AG09309 (cell line): ENCODE data around the gene SCMH1.
A peak's percentile ranks its signal among the peaks of the same experiment; 100 is the strongest.
"Not testable (repeated sequence)": the region's sequence is repeated elsewhere in the genome, so short reads cannot be mapped to it uniquely, and the experiment has no call there.

Source experiments
- DNase-seq: peaks from one replicate; pipeline ENCODE4 v3.0.0-alpha.2; 2010; ENCODE audit warnings: low read depth
- H3K4me3 ChIP-seq: 2 replicates; pipeline ENCODE4 v1.5.1; 2011; ENCODE audit warnings: mild to moderate bottlenecking, low read depth, low read length, moderate library complexity; ENCODE audit not compliant: control insufficient read depth
- TF ChIP-seq, protein P1 (sequence below): IDR thresholded peaks from 2 replicates; pipeline ENCODE4 v1.5.1; 2011; ENCODE audit warnings: mild to moderate bottlenecking, low read depth, low read length, inconsistent platforms; ENCODE audit not compliant: insufficient read depth, control insufficient read depth; ENCODE audit errors: missing control alignments

Gene SCMH1

DNA sequence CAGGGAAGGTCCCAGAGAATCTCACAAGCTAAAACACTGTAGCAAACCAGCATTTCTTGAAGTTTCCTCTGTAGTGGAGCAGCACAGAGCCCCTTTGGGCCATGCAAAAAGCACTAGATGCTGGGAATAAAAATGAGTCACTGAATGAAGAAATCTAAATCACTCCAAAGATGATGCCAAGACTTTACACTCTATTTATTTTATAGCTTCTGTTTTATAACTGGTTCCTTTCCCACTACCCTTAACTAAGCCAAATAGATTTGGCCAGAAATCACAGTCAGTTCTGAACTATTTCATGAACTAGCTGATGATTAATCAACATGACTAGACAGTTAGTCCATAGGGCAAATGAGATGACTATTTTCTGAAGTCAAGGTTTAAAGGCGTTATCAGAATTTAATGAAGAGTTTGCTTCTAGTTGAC lies 89.5 kb downstream of the SCMH1 start:
- no peak overlapping the region for H3K4me3 ChIP-seq
- DNase-seq, result peak; percentile 88
- TF ChIP-seq, protein P1, sequence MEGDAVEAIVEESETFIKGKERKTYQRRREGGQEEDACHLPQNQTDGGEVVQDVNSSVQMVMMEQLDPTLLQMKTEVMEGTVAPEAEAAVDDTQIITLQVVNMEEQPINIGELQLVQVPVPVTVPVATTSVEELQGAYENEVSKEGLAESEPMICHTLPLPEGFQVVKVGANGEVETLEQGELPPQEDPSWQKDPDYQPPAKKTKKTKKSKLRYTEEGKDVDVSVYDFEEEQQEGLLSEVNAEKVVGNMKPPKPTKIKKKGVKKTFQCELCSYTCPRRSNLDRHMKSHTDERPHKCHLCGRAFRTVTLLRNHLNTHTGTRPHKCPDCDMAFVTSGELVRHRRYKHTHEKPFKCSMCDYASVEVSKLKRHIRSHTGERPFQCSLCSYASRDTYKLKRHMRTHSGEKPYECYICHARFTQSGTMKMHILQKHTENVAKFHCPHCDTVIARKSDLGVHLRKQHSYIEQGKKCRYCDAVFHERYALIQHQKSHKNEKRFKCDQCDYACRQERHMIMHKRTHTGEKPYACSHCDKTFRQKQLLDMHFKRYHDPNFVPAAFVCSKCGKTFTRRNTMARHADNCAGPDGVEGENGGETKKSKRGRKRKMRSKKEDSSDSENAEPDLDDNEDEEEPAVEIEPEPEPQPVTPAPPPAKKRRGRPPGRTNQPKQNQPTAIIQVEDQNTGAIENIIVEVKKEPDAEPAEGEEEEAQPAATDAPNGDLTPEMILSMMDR, result no peak

DNA sequence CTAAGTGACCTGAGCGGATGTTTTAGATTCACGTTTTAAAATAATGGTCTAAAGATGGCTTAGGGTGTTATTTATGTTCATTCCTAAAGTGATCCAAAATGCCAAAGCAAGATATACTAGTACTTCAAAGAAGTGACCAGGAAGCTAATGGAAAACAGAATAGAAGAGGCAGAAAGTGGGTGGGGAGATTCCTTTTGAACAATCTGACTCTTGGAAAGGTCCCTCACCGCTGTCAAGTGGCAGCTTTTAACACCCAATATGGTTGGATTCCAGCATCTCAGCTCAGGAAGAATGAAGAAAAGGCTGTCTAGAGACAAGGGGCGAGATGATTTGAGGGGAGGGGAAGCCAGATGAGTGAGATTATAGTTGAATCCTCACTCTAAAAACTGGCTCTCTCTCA lies 90.3 kb downstream of the SCMH1 start:
- TF ChIP-seq, protein P1, result no peak
- DNase-seq, result no peak
- no peak overlapping the region for H3K4me3 ChIP-seq

DNA sequence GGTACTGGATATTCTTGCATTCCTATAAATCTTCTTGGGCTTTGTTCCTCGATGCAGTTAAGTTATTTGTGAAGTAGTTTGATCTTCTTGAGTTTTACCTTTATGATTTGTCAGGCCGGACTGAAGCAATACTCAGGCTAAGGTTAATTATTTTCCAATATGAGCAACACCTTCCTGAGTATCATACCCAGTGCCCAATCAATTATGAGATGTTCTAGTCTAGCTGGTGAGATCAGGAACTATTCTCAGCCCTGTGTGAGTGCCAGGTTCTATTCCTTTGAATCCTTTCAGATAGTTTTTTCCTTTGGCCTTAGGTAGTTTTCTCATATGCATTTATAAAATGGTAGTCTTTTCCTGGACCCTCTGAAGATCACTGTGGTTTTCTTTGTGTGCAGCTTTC lies 92.5 kb downstream of the SCMH1 start:
- TF ChIP-seq, protein P1, result no peak
- no peak overlapping the region for H3K4me3 ChIP-seq
- no peak for DNase-seq

DNA sequence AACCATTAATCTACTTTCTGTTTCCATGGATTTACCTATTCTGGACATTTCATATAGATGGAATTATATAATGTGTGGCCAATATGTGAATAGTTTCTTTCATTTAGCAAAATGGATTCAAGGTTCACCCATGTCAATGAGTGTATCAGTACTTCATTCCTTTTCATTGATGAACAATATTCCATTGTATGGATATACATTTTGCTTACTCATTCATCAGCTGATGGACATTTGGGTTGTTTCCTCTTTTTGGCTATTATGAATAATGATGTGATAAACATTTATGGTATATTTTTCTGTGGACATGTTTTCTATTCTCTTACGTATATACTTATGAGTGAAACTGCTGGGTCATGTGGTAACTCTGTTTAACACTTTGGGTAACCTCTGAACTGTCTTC lies 97.8 kb downstream of the SCMH1 start:
- H3K4me3 ChIP-seq, result no peak overlapping the region
- TF ChIP-seq, protein P1, result no peak
- DNase-seq, result no peak

DNA sequence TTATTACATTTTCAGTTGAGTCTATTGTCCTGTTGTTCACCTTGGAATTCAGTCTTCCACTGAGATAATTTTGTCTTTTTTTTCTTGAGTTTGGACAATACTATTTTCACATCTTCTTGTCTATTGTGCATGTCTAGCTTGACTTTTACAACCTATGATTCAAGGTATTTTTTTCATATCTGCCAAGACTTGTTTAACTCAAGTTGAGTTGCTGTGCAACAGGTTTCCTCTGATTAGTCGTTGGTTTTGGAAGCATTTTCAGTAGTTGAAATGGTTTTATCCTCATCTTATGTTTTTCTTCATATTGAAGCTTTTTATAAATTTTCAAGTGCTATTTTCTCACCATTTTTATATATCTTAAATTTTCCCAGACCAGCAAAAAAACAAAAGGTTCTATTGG lies 103.6 kb downstream of the SCMH1 start:
- no peak overlapping the region for H3K4me3 ChIP-seq
- TF ChIP-seq, protein P1, result no peak
- no peak for DNase-seq

DNA sequence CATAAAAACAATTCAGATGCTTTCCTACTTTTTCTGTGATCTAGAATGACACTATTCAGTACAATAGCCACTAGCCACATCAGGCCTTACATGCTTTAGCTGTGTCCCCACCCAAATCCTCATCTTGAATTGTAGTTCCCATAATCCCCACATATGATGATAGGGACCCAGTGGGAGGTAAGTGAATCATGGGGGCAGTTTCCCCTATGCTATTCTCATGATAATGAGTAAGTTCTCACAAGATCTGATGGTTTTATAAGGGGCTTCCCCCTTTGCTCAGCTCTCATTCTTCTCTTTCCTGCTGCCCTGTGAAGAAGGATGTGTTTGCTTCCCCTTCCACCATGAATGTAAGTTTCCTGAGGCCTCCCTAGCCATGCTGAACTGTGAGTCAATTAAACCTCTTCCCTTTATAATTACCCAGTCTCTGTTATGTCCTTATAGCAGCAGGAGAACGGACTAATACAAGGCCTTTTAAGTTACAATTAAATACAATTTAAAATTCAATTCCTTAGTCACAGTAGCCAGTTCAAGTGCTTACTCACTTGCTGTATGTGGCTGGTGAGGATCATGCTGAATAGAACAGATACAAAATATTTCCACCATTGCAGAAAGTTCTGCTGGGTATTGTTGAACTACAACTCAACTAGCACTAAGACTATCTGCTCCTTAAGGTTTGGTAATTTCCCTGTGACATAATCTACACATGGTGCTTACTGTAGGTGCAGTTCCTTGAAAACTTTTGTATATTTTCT lies 106.7 kb downstream of the SCMH1 start:
- H3K4me3 ChIP-seq, result no peak overlapping the region
- DNase-seq, result no peak
- TF ChIP-seq, protein P1, result no peak

DNA sequence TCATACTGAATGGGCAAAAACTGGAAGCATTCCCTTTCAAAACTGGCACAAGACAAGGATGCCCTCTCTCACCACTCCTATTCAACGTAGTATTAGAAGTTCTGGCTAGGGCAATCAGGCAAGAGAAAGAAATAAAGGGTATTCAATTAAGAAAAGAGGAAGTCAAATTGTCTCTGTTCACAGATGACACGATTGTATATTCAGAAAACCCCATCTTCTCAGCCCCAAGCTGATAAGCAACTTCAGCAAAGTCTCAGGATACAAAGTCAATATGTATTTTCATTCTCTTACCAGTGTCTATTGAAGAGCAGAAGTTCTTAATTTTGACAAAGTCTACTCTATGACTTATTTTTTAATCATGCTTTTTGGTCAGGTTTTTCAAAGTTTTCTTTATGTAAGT lies 107.8 kb downstream of the SCMH1 start:
- H3K4me3 ChIP-seq, DNase-seq: not testable (repeated sequence)
